Measurements from ENCODE around the gene SRPX2.

Gene SRPX2

GRCh38 chrX:100698551-100698950 lies 54.6 kb downstream of the SRPX2 start:
- TF ChIP-seq GATA2 (IDR thresholded peaks at IDR 0.05; ENCODE audit: low read depth, low read length) = no peak
- TF ChIP-seq GATA3 (IDR thresholded peaks at IDR 0.05; ENCODE audit: low read depth, low read length) = no peak

GRCh38 chrX:100700809-100701208 lies 56.8 kb downstream of the SRPX2 start:
- TF ChIP-seq GATA3 (IDR thresholded peaks at IDR 0.05; ENCODE audit: low read depth, low read length) = no peak

GRCh38 chrX:100704581-100705203 lies 60.7 kb downstream of the SRPX2 start:
- TF ChIP-seq GATA2 (IDR thresholded peaks at IDR 0.05; ENCODE audit: low read depth, low read length) (no peak), GATA3 (IDR thresholded peaks at IDR 0.05; ENCODE audit: low read depth, low read length) (no peak)

DNA sequence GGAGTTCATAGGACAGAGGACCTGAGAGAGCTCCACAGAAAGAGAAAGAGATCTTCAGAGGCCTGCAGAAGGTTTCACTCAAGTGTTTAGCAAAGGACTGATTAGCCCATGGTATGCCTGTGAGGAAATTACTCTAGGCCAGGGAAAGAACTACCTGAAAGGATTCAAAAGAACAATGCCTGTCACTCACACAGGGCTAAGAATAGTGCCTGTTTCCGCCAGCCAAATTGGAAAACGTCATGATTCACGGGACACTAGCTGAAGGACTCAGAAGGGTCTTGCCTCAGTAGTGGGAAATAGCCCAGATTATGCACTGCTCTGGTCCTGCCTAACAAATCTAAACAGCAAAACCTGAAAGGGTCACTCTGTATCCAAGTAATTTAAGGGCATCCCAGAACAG lies 66.8 kb downstream of the SRPX2 start:
- no peak for TF ChIP-seq GATA2 (IDR thresholded peaks at IDR 0.05; ENCODE audit: low read depth, low read length)
- TF ChIP-seq GATA3 (IDR thresholded peaks at IDR 0.05; ENCODE audit: low read depth, low read length) = no peak

DNA sequence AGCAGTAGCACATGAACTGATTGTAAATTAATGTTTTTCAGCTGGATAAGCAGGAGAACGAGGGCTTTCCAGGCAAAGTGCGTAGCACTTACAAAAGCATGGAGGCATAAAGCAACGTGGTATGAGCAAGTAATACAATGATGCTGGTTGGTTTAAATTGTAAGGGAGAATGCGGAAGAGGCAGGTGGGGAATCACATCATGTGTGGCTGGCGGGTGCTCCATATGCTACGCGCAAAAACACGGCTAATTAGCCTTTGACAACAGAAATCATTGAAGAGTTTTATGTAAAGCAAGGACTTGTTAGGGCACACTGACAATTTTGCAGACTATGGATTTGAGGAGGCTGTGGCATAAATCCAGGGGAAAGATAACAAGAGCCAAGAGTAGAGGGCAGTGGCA lies 73.4 kb downstream of the SRPX2 start:
- no peak for TF ChIP-seq GATA3 (IDR thresholded peaks at IDR 0.05; ENCODE audit: low read depth, low read length)
- no peak for TF ChIP-seq GATA2 (IDR thresholded peaks at IDR 0.05; ENCODE audit: low read depth, low read length)

DNA sequence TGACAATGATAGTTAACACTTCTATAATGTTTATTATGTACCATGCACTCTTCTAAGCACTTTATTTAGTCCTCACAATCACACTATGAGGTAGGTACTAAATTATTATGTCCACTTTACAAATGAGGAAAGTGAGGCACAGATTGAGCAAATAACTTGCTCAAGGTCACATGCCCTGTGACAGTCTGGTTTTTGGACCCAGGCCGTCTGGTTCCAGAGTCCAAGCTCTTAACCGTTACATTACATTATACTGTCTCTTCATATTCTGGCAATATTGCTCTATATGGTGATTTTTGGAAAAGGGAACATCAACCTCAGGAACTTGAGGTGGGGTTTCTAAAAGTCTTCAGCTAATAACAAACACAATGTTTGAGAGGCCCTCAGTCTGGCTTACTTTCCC lies 75.1 kb downstream of the SRPX2 start:
- TF ChIP-seq GATA3 (IDR thresholded peaks at IDR 0.05; ENCODE audit: low read depth, low read length) (no peak), GATA2 (IDR thresholded peaks at IDR 0.05; ENCODE audit: low read depth, low read length) (no peak)

- TF ChIP-seq GATA3 (IDR thresholded peaks at IDR 0.05; ENCODE audit: low read depth, low read length) (no peak), GATA2 (IDR thresholded peaks at IDR 0.05; ENCODE audit: low read depth, low read length) (no peak)
Measured at GRCh38 chrX:100720301-100720700, 76.3 kb downstream of the SRPX2 start.

DNA sequence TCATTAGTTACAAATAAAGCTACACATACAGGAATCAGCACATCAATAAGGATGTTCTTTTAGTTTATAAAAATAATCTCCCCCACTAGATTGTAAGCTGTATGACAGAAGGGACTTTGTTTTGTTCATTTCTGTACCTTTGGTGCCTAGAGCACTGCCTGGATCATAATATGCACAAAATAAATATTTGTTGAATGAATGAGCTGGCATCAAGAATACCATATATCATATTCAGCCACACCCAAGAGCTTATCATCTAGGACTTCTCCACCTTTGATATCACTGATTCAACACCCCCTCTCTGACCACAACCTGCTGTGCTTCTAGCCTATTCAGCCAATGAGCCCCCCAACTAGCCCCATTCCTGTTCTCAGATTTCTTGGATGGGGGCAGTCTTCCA lies 77.3 kb downstream of the SRPX2 start:
- TF ChIP-seq GATA2 (IDR thresholded peaks at IDR 0.05; ENCODE audit: low read depth, low read length) (no peak), GATA3 (IDR thresholded peaks at IDR 0.05; ENCODE audit: low read depth, low read length) (no peak)

All from SH-SY5Y (cell line).